NCI-H2029 (cell line): ENCODE measurements around the gene CLEC4M.
"Not testable (repeated sequence)": the region's sequence is repeated elsewhere in the genome, so short reads cannot be mapped to it uniquely, and the experiment has no call there.

ENCODE experiments used
- DNase-seq: peaks from one replicate; lab custom pipeline; 2025; lab: John Stamatoyannopoulos, UW

The CLEC4M gene

DNA sequence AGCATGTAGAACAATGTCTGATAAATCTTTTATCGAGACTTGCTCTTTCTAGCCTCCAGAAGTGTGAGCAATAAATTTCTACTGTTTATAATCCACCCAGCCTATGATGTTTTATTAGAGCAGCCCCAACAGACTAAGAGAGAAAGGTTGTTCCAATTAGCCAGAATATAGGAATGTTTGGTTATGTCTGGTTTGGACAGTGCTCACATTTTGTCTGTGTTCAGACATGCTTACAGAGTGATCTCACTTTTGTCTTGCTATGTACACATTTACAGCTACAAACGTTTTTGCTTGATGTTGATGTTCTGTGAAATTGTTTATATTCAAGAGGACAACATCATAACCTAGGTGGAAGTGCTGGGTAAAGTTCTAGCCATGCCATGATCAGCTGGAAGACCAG, 48.9 kb downstream of the CLEC4M start:
- DNase-seq, result no peak

- no peak for DNase-seq
These were observed 52.3 kb downstream of the CLEC4M start for GRCh38 chr19:7815325-7815724.

DNA sequence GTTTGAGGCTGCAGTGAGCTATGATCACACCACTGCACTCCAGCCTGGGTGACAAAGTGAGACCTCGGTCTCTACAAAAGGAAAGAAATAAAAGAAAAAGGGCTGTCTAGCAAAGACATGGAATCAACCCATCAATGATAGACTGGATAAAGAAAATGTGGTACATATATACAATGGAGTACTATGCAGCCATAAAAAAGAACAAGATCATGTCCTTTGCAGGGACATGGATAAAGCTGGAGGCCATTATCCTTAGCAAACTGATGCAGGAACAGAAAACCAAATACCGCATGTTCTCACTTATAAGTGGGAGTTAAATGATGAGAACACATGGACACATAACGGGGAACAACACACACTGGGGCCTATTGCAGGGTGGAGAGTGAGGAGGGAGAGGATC, 53.0 kb downstream of the CLEC4M start:
- DNase-seq, result not testable (repeated sequence)

GRCh38 chr19:7817801-7818200, 54.8 kb downstream of the CLEC4M start:
- DNase-seq, result no peak

DNA sequence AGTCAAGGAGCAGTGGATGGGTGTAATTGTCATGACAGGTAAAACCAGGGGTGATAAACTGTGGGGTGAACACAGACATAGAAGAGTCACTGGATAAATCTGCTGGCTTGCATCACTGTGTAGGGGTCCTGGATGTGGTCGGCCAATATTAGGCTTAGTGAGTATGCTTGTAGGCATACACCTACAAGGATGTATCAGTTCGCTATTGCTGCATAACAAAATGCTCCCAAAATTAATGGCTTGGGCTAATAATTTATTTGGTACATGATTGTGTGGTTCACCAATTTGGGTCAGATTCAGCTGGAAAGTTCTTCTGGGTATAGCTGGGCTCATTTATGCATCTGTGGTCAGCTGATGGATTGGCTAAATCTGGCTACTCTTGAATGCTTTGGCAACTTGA, 55.8 kb downstream of the CLEC4M start:
- no peak for DNase-seq
